ENCODE results near the gene EBLN1. TPM values are rescaled to one million over a fixed set of nuclear protein-coding genes. Genes with fewer than 3 reads are reported as not detected.
A peak's percentile ranks its signal among the peaks of the same experiment; 100 is the strongest.

Gene EBLN1
- total RNA-seq, 2 experiments from 2014 or later = not detected

- BruUV-seq (replicated peaks) = no TSS peak
- no peak for DNase-seq (ENCODE audit: low spot score)
These were observed 29.0 kb upstream of the EBLN1 start for GRCh38 chr10:22246680-22247391.

GRCh38 chr10:22245567-22245966, 27.8 kb upstream of the EBLN1 start:
- no peaks in the 10 kb centered on the region for H3K79me2 ChIP-seq (ENCODE audit: insufficient read depth, low read depth, low read length)
- H3K27ac ChIP-seq (ENCODE audit: low read depth, low read length, poor library complexity, severe bottlenecking) = no peak overlapping the region
- BruUV-seq (replicated peaks) = no TSS peak
- no peaks in the 10 kb centered on the region for H4K20me1 ChIP-seq (ENCODE audit: insufficient read depth, low read length)
- CTCF ChIA-PET (ENCODE audit: unreplicated experiment) = no interaction called here
- H3K4me3 ChIP-seq (ENCODE audit: low read depth, low read length, poor library complexity, severe bottlenecking) = no peak overlapping the region
- no peak overlapping the region for H2AFZ ChIP-seq (ENCODE audit: low read length)
- DNase-seq (ENCODE audit: low spot score) = no peak
- intact Hi-C loops (cut with micrococcal nuclease; ENCODE audit: unreplicated experiment) = loop anchor here (10.0 kb wide), 1 partner anchor 189 kb away; no protein-coding TSS in a partner anchor
- H3K4me2 ChIP-seq (ENCODE audit: low read length) = no peak overlapping the region
- H3K4me1 ChIP-seq (ENCODE audit: insufficient read depth, low read length, poor library complexity, severe bottlenecking) = no peaks in the 10 kb centered on the region
- POLR2A ChIA-PET = interaction anchor here (0.5 kb wide), 1 partner anchor 13 kb away, joined by 3 read pairs; no protein-coding TSS in a partner anchor
- TF ChIP-seq CTCF (conservative IDR thresholded peaks at IDR 0.05; ENCODE audit: low read length) (no peak), EZH2phosphoT487 (IDR thresholded peaks at IDR 0.05; ENCODE audit: borderline replicate concordance, low read depth, low read length) (no peak)
- H3K9me3 ChIP-seq (ENCODE audit: low read length) = no peaks in the 10 kb centered on the region
- H3K36me3 ChIP-seq (ENCODE audit: insufficient read depth, low read length) = no peaks in the 10 kb centered on the region
- no peaks in the 10 kb centered on the region for H3K9me2 ChIP-seq (ENCODE audit: insufficient read depth, low read length)

More at GRCh38 chr10:22246680-22247391, 29.0 kb upstream of the EBLN1 start:
- H3K4me2 ChIP-seq (ENCODE audit: low read length) = no peak overlapping the region
- H3K36me3 ChIP-seq (ENCODE audit: insufficient read depth, low read length) = no peaks in the 10 kb centered on the region
- no peaks in the 10 kb centered on the region for H3K9me2 ChIP-seq (ENCODE audit: insufficient read depth, low read length)
- H4K20me1 ChIP-seq (ENCODE audit: insufficient read depth, low read length) = no peaks in the 10 kb centered on the region
- no peak overlapping the region for H3K27ac ChIP-seq (ENCODE audit: low read depth, low read length, poor library complexity, severe bottlenecking)
- intact Hi-C loops (cut with micrococcal nuclease; ENCODE audit: unreplicated experiment) = loop anchor here (10.0 kb wide), 1 partner anchor 188 kb away; no protein-coding TSS in a partner anchor
- no peaks in the 10 kb centered on the region for H3K79me2 ChIP-seq (ENCODE audit: insufficient read depth, low read depth, low read length)
- no peak overlapping the region for H2AFZ ChIP-seq (ENCODE audit: low read length)
- no peaks in the 10 kb centered on the region for H3K9me3 ChIP-seq (ENCODE audit: low read length)
- POLR2A ChIA-PET = no interaction called here
- TF ChIP-seq CTCF (conservative IDR thresholded peaks at IDR 0.05; ENCODE audit: low read length) = no peak
- TF ChIP-seq EZH2phosphoT487 (IDR thresholded peaks at IDR 0.05; ENCODE audit: borderline replicate concordance, low read depth, low read length) = no peak
- peaks cover 3% of the 10 kb centered on the region for H3K4me1 ChIP-seq (ENCODE audit: insufficient read depth, low read length, poor library complexity, severe bottlenecking)
- H3K4me3 ChIP-seq (ENCODE audit: low read depth, low read length, poor library complexity, severe bottlenecking) = no peak overlapping the region
- CTCF ChIA-PET (ENCODE audit: unreplicated experiment) = no interaction called here

DNA sequence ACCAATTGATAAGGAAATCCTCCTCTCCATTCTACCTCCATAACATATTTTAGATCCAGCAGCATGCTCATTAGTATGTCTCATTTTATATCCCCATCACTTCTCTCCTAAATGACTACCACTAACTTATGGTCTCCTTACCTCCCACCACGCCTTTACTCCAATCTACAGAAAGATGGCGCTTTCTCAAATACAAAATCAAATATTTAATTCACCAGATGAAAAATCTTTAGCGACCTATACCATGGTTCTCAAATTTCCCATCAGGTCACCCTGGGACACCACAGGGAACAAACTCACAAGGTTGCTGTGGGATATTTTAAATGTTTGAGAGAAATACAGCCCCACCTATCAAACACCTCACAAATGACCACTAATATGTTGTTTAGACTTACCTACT, 27.0 kb upstream of the EBLN1 start:
- Histone ChIP-seq H3K9me3 (ENCODE audit: low read length) (no peaks in the 10 kb centered on the region), H3K4me1 (ENCODE audit: insufficient read depth, low read length, poor library complexity, severe bottlenecking) (no peaks in the 10 kb centered on the region), H3K9me2 (ENCODE audit: insufficient read depth, low read length) (no peaks in the 10 kb centered on the region), H3K79me2 (ENCODE audit: insufficient read depth, low read depth, low read length) (no peaks in the 10 kb centered on the region), H3K4me3 (ENCODE audit: low read depth, low read length, poor library complexity, severe bottlenecking) (no peak overlapping the region), H3K4me2 (ENCODE audit: low read length) (no peak overlapping the region), H2AFZ (ENCODE audit: low read length) (no peak overlapping the region), H4K20me1 (ENCODE audit: insufficient read depth, low read length) (no peaks in the 10 kb centered on the region), H3K27ac (ENCODE audit: low read depth, low read length, poor library complexity, severe bottlenecking) (no peak overlapping the region), H3K36me3 (ENCODE audit: insufficient read depth, low read length) (no peaks in the 10 kb centered on the region)
- intact Hi-C loops (cut with micrococcal nuclease; ENCODE audit: unreplicated experiment) = loop anchor here (10.0 kb wide), 1 partner anchor 190 kb away; no protein-coding TSS in a partner anchor
- ChIA-PET POLR2A (no interaction called here), CTCF (ENCODE audit: unreplicated experiment) (no interaction called here)
- no peak for DNase-seq (ENCODE audit: low spot score)
- BruUV-seq (replicated peaks) = no TSS peak
- peak; percentile 65 for TF ChIP-seq CTCF (conservative IDR thresholded peaks at IDR 0.05; ENCODE audit: low read length)
- TF ChIP-seq EZH2phosphoT487 (IDR thresholded peaks at IDR 0.05; ENCODE audit: borderline replicate concordance, low read depth, low read length) = no peak
